ENCODE results near the gene EEF1AKMT2.

EEF1AKMT2 gene

GRCh38 chr10:124735491-124736286, 56.0 kb downstream of the EEF1AKMT2 start:
- Histone ChIP-seq H3K4me2 (ENCODE audit: low read length) (no peak overlapping the region), H3K79me2 (ENCODE audit: control insufficient read depth, insufficient read depth, low read length) (peaks cover 24% of the 10 kb centered on the region), H3K36me3 (ENCODE audit: control insufficient read depth, insufficient read depth, low read length) (no peaks in the 10 kb centered on the region), H4K5ac (ENCODE audit: low read length) (no peak overlapping the region), H3K79me1 (ENCODE audit: low read length) (peaks cover 37% of the 10 kb centered on the region), H2AK5ac (ENCODE audit: low read length) (no peak overlapping the region), H2BK15ac (replicated peaks; ENCODE audit: low read depth) (no peak overlapping the region), H3K4me3 (ENCODE audit: low read length) (no peak overlapping the region), H3K4me1 (ENCODE audit: control insufficient read depth, low read depth, low read length) (peaks cover 24% of the 10 kb centered on the region), H2BK5ac (ENCODE audit: low read length) (no peak overlapping the region), H3K23ac (ENCODE audit: low read length) (no peak overlapping the region), H3K9ac (ENCODE audit: low read length) (no peak overlapping the region), H3K56ac (ENCODE audit: low read length) (no peak overlapping the region), H3K18ac (ENCODE audit: low read length) (no peak overlapping the region), H3K4ac (ENCODE audit: low read depth, low read length) (no peak overlapping the region), H2BK120ac (ENCODE audit: low read depth, low read length) (no peak overlapping the region), H3K27ac (ENCODE audit: low read depth, low read length) (no peak overlapping the region), H3K27me3 (ENCODE audit: insufficient read depth, low read length, poor library complexity) (no peaks in the 10 kb centered on the region), H4K8ac (ENCODE audit: low read depth, low read length) (no peak overlapping the region)
- no peak for DNase-seq
- WGBS (ENCODE audit: extremely low coverage, insufficient coverage, low lambda C conversion rate) = no CpG with 5 or more reads among the region's 15 CpGs

DNA sequence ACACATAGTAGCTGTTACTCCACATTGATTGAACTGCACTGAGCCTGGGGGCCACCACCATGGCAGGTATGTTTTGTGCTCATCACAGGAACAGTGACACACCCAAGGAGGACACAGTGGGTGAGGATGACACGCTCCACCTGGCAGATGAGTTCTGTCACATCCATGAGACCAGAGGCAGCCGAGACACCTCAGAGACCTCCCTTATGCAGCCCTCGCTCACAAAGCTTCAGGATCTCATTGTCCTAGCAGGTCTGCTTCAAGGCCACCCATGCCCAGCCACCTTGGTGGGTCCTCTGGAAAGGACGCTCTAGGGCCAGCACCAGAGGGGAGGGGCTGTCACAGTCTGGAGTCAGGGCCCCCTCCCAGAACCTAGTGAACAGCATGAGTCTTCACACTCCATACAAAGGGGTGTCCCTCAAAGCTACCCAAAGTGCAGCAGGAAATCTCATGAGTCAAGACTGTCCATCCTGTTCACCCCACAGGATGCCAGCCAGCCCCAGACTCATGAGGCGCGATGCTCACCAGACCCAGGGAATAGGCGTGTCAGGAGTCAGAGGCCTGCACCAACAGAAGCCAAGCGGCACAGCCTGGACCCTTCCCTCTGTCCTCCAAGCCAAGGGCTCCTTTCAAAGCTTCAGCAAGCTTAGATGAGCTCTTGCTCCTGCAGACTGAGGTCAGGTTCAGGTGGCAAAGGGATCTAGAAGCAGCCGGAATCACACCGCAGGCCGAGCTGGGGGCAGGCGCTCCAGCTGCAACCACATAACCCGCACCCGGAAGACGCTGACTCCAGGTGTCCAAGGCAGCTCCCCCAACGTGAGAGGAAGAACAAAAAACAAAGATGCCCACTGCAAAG, 57.1 kb downstream of the EEF1AKMT2 start:
- Histone ChIP-seq H2BK15ac (replicated peaks; ENCODE audit: low read depth) (no peak overlapping the region), H2BK120ac (ENCODE audit: low read depth, low read length) (no peak overlapping the region), H3K79me2 (ENCODE audit: control insufficient read depth, insufficient read depth, low read length) (peaks cover 23% of the 10 kb centered on the region), H3K23ac (ENCODE audit: low read length) (no peak overlapping the region), H3K4me3 (ENCODE audit: low read length) (no peak overlapping the region), H3K27ac (ENCODE audit: low read depth, low read length) (no peak overlapping the region), H3K18ac (ENCODE audit: low read length) (no peak overlapping the region), H2BK5ac (ENCODE audit: low read length) (no peak overlapping the region), H3K4me2 (ENCODE audit: low read length) (no peak overlapping the region), H2AK5ac (ENCODE audit: low read length) (no peak overlapping the region), H3K79me1 (ENCODE audit: low read length) (peaks cover 41% of the 10 kb centered on the region), H4K5ac (ENCODE audit: low read length) (no peak overlapping the region), H3K9ac (ENCODE audit: low read length) (no peak overlapping the region), H4K8ac (ENCODE audit: low read depth, low read length) (no peak overlapping the region), H3K27me3 (ENCODE audit: insufficient read depth, low read length, poor library complexity) (no peaks in the 10 kb centered on the region), H3K4ac (ENCODE audit: low read depth, low read length) (no peak overlapping the region), H3K56ac (ENCODE audit: low read length) (no peak overlapping the region), H3K36me3 (ENCODE audit: control insufficient read depth, insufficient read depth, low read length) (no peaks in the 10 kb centered on the region), H3K4me1 (ENCODE audit: control insufficient read depth, low read depth, low read length) (peaks cover 21% of the 10 kb centered on the region)
- WGBS (ENCODE audit: extremely low coverage, insufficient coverage, low lambda C conversion rate) = no CpG with 5 or more reads among the region's 16 CpGs
- DNase-seq = no peak

DNA sequence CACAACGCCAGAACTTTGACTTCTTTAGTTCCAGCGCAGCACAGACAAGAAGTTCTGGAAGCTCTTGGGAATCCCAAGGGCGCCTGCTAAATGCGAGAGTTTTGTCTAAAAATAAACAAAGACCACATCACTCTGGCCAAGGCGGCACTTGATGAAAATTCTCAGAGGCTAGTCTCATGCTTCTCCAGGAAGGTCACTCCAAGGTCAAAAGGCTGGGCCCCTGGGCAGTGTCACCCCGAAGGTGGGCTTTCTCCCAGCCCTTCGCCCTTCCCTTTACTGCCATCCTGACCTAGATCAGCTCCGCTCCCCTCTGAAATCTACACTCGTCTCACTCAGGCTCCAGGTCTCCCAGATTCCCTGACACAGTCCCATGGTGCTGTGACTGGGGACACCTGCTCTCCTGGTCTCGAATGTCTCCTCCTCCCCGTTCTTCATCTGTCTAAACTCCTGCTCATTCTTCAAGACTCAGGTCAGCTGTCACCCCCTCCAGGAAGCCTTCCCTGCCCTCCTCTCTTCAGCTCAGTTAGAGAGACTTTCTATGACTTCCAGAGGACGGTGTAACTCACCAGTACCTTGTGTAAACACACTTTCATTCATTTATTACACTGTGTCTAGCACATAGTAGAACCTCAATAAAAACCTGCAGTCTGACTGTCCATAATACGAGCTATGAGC, 58.0 kb downstream of the EEF1AKMT2 start:
- no CpG with 5 or more reads among the region's 13 CpGs for WGBS (ENCODE audit: extremely low coverage, insufficient coverage, low lambda C conversion rate)
- Histone ChIP-seq H2BK15ac (replicated peaks; ENCODE audit: low read depth) (no peak overlapping the region), H3K36me3 (ENCODE audit: control insufficient read depth, insufficient read depth, low read length) (no peaks in the 10 kb centered on the region), H2AK5ac (ENCODE audit: low read length) (no peak overlapping the region), H4K5ac (ENCODE audit: low read length) (no peak overlapping the region), H4K8ac (ENCODE audit: low read depth, low read length) (no peak overlapping the region), H2BK120ac (ENCODE audit: low read depth, low read length) (no peak overlapping the region), H3K18ac (ENCODE audit: low read length) (no peak overlapping the region), H2BK5ac (ENCODE audit: low read length) (no peak overlapping the region), H3K79me2 (ENCODE audit: control insufficient read depth, insufficient read depth, low read length) (peaks cover 21% of the 10 kb centered on the region), H3K23ac (ENCODE audit: low read length) (no peak overlapping the region), H3K79me1 (ENCODE audit: low read length) (peaks cover 40% of the 10 kb centered on the region), H3K56ac (ENCODE audit: low read length) (no peak overlapping the region), H3K4ac (ENCODE audit: low read depth, low read length) (no peak overlapping the region), H3K27me3 (ENCODE audit: insufficient read depth, low read length, poor library complexity) (no peaks in the 10 kb centered on the region), H3K4me3 (ENCODE audit: low read length) (no peak overlapping the region), H3K27ac (ENCODE audit: low read depth, low read length) (no peak overlapping the region), H3K9ac (ENCODE audit: low read length) (no peak overlapping the region), H3K4me2 (ENCODE audit: low read length) (no peak overlapping the region), H3K4me1 (ENCODE audit: control insufficient read depth, low read depth, low read length) (peaks cover 19% of the 10 kb centered on the region)
- DNase-seq = no peak

DNA sequence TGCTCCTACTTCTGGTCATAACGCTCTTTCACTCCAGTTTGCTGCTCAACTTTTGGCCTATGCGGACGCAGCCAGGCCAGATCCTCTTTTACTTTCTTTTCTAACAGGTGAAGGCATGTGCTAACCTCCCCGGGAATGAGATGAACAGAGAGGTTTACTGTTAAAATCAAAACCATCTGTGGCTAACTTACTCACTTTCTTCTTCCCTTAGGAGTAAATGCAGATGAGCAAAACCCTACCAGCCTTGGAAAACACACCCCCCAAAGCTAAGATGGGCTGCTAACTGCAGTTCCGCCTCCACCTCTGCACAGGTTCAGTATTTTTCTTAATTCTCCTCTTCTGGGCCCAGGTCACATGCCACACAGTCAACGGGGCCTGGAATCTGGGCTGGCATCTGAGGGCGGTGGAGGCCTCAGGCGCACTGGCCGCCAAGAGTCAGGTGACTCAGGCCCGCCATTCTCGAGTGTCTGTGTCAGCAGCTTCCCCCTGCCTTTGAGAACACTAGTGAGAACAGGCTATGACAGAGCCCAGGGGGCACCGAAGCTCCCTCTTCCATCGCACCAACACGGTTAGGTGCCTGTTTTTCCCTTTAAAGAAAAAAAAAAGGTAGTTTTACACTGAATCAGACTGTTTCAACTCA, 58.6 kb downstream of the EEF1AKMT2 start:
- no peak for DNase-seq
- Histone ChIP-seq H3K4me2 (ENCODE audit: low read length) (no peak overlapping the region), H2AK5ac (ENCODE audit: low read length) (no peak overlapping the region), H3K36me3 (ENCODE audit: control insufficient read depth, insufficient read depth, low read length) (no peaks in the 10 kb centered on the region), H3K18ac (ENCODE audit: low read length) (no peak overlapping the region), H3K4me3 (ENCODE audit: low read length) (no peak overlapping the region), H2BK120ac (ENCODE audit: low read depth, low read length) (no peak overlapping the region), H3K79me2 (ENCODE audit: control insufficient read depth, insufficient read depth, low read length) (peaks cover 18% of the 10 kb centered on the region), H3K4ac (ENCODE audit: low read depth, low read length) (no peak overlapping the region), H3K27me3 (ENCODE audit: insufficient read depth, low read length, poor library complexity) (no peaks in the 10 kb centered on the region), H3K27ac (ENCODE audit: low read depth, low read length) (no peak overlapping the region), H4K8ac (ENCODE audit: low read depth, low read length) (no peak overlapping the region), H2BK15ac (replicated peaks; ENCODE audit: low read depth) (no peak overlapping the region), H3K9ac (ENCODE audit: low read length) (no peak overlapping the region), H3K23ac (ENCODE audit: low read length) (no peak overlapping the region), H3K4me1 (ENCODE audit: control insufficient read depth, low read depth, low read length) (peaks cover 23% of the 10 kb centered on the region), H4K5ac (ENCODE audit: low read length) (no peak overlapping the region), H3K79me1 (ENCODE audit: low read length) (peaks cover 38% of the 10 kb centered on the region), H2BK5ac (ENCODE audit: low read length) (no peak overlapping the region), H3K56ac (ENCODE audit: low read length) (no peak overlapping the region)
- WGBS (ENCODE audit: extremely low coverage, insufficient coverage, low lambda C conversion rate) = no CpG with 5 or more reads among the region's 14 CpGs

DNA sequence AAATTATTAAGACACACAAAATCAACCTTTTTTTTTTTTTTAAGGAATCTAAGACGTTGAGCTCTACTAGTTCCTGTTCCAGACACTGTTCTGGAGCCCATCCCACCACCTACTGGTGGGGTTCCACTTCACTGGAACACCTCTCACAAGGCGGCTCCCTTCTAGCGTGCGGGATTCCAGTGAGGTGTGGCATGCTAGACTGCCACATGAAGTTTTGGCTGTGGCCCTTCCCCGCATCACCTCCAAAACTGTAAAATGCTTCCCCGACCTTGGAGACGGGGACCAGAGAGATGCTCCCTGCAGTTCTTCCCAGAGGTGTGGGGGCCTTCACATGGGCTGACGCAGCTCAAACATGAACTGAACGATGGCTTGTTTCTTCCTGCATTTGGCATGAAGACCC, 60.1 kb downstream of the EEF1AKMT2 start:
- Histone ChIP-seq H2BK5ac (ENCODE audit: low read length) (no peak overlapping the region), H3K9ac (ENCODE audit: low read length) (no peak overlapping the region), H4K5ac (ENCODE audit: low read length) (no peak overlapping the region), H3K27me3 (ENCODE audit: insufficient read depth, low read length, poor library complexity) (no peaks in the 10 kb centered on the region), H2AK5ac (ENCODE audit: low read length) (no peak overlapping the region), H2BK120ac (ENCODE audit: low read depth, low read length) (no peak overlapping the region), H3K4me1 (ENCODE audit: control insufficient read depth, low read depth, low read length) (peaks cover 13% of the 10 kb centered on the region), H3K56ac (ENCODE audit: low read length) (no peak overlapping the region), H3K36me3 (ENCODE audit: control insufficient read depth, insufficient read depth, low read length) (no peaks in the 10 kb centered on the region), H3K79me1 (ENCODE audit: low read length) (peaks cover 31% of the 10 kb centered on the region), H3K4me2 (ENCODE audit: low read length) (no peak overlapping the region), H3K4me3 (ENCODE audit: low read length) (no peak overlapping the region), H2BK15ac (replicated peaks; ENCODE audit: low read depth) (no peak overlapping the region), H3K4ac (ENCODE audit: low read depth, low read length) (no peak overlapping the region), H3K18ac (ENCODE audit: low read length) (no peak overlapping the region), H3K79me2 (ENCODE audit: control insufficient read depth, insufficient read depth, low read length) (peaks cover 11% of the 10 kb centered on the region), H3K23ac (ENCODE audit: low read length) (no peak overlapping the region), H3K27ac (ENCODE audit: low read depth, low read length) (no peak overlapping the region), H4K8ac (ENCODE audit: low read depth, low read length) (no peak overlapping the region)
- no CpG with 5 or more reads among the region's 9 CpGs for WGBS (ENCODE audit: extremely low coverage, insufficient coverage, low lambda C conversion rate)
- DNase-seq = no peak
